ENCODE data around the gene ROM1.

DNA sequence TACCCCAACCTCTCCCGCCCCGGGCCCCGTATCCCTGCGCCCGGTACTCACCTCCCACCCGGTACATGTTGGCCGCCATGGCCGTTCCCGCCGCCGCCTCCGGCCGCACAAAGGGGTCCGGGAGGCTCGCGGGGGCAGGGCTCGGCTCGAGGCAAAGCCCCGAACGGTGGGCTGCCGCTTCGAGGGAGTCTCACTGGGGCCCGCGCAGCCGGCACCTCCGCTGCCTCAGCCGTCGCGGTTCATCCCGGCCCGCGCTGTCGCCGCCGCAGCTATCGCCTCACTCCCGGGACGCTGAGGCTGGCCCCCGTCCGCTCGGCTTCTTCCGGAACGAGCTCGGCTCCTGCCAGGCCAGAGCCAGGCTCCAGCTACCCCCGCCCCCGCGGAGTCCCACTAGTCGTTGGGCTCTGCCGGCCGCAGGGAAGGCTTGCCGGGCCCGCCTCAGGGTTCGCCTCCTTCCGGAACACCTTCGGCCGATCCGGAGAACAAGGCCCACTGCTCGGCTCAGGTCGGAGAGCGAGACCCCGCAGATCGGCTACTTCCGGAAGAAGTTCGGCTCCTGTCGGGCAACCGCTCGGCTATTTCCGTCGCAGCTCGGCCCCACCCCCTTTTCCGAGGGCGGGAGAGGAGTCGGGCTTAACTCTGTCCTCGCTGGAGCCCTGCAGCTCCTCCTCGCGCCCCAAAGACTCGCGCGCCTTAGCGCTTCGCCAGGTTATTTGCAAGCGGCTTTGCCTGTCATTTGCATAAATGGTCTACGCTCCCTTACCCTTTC is 11.5 kb upstream of the ROM1 start, which contains the start of gene MTA2:
- TF ChIP-seq, protein P1, sequence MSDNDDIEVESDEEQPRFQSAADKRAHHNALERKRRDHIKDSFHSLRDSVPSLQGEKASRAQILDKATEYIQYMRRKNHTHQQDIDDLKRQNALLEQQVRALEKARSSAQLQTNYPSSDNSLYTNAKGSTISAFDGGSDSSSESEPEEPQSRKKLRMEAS (IDR thresholded peaks at IDR 0.05) = peak; percentile 63; the same call in 1 of the 2 replicates
- TF ChIP-seq CTCF (IDR thresholded peaks at IDR 0.05) (no peak), ELK1 (IDR thresholded peaks at IDR 0.05; ENCODE audit: low read depth, low read length) (no peak), FOSB (CRISPR knock-in tag; IDR thresholded peaks at IDR 0.05) (no peak), RAD21 (conservative IDR thresholded peaks at IDR 0.05 in 1 of 2, IDR thresholded peaks at IDR 0.05 in 1 of 2) (no peak), POLR2A (IDR thresholded peaks at IDR 0.05; ENCODE audit: low read length) (peak; percentile 22; the same call in 1 of the 2 replicates)
